GM18502 (cell line): ENCODE data around the gene SLC41A1.

ENCODE experiments used
- ATAC-seq: cut with Tn5 transposase; IDR thresholded peaks from one replicate; pipeline ENCODE4 v1.9.1; 2021; ENCODE audit warnings: mild to moderate bottlenecking; ENCODE audit not compliant: unreplicated experiment, poor library complexity

Gene SLC41A1

DNA sequence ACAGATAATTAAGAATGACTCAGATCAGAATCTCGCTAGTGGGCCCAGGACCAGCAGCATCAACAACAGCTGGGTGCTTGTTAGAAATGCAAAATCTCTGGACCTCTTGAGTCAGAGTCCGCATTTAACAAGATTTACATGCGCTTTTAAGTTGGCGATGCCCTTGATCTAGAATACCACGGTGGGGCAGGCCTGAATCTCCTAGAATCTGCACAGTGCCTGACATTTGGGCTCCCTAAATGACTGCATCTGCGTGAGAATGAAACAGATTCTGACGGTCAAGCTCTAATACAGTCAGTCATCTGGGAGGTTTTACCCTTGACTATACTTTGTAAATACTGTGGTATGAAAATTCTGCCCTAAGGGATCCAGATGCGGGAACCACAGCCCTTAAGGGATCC, 20.5 kb downstream of the SLC41A1 start:
- peak; percentile 64 for ATAC-seq

DNA sequence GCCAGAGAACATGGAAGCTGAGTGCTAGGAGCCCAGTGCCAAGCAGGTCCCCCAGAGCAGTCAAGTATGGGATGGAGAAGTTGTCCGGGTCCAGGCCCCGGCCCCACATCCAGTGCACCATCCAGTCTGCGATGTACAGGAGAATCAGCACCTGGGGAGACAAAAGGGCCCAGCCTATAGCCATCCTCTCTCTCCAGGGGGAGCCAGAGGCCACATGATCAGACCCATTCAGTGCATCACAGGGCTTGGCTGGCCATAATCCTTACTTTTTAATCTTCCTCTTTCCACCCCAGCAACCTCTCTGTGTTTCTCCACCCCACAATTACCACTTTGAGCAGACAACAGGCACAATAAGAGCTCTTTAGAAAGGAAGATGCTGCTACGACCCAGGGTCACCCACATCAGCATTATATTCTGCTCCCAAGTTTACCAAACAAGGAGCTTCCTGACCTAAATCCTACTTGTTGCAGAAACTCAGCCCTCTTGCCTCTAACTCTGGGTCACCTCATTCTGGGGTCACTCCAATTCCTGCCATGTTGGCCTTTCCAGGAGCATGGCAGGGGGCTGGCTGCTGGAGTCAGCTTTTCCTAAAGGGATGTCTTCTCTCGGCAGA, 21.3 kb downstream of the SLC41A1 start:
- ATAC-seq: no peak

DNA sequence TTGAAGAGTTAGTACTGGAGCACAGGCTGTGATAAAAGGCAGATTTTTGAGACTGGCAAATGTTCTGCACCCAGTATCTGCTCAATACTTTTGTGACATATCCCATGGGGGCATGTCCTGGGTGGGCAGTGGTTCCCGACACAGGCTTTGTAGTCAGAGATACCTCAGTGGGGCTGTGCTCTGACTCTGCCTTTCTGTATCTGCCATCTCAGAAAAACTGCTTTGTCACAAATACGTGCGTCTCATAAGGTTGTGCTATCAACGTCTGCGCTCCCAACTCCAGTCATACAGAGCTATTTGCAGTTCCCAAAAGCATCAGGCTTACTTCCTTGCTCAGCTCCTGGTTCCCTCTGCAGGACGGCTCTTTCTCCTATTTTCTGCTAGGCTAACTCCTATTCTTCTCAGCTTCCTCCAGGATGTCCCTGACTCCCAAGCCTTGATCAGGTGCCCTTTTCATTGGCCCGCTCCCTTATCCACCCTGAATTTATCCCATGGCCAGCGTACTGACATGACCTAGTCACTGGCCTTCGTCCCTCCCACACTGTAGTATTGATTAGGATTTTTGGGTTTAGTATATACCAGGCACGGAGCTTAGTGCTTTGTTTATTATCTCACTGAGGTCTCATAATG, 25.6 kb downstream of the SLC41A1 start:
- no peak for ATAC-seq

DNA sequence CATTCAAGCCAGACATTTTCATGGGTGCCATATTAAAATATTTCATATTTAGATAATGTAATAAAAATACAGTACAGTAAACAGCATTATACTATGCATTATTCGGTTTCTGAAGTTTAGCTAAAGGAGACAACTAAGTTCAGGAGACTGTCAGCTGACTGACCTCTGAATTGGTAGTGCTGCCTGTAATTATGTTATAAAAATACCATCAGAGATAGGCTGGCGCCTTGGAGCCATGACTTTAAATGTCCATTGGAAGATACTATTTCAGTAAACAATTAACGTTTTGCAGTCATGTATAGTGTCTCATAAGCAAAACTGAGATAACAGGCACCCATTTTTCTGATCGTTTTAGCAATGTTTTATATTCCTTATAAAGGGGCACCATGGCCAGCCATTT, 26.4 kb downstream of the SLC41A1 start:
- no peak for ATAC-seq

GRCh38 chr1:205785446-205785845, 27.6 kb downstream of the SLC41A1 start:
- ATAC-seq: no peak

GRCh38 chr1:205783904-205784303, 29.1 kb downstream of the SLC41A1 start:
- no peak for ATAC-seq

DNA sequence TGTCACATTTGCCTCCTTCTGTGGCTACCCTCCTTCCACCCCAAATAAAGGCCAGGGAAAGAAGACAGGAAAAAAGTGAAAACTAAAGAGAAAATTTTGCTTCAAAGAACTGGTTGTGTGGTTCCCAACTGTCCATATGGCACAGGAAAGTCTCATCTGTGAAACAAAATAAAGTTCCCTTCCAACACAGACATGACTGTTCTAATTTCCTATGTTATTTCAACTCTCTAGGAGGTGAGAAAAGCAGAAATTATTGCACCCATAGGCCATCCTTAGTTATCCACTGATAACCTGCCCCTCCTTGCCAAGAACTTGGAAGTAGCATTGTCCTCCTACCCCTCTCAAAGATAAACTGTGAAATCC, 29.6 kb downstream of the SLC41A1 start:
- ATAC-seq: no peak

GRCh38 chr1:205782627-205783432, 30.2 kb downstream of the SLC41A1 start:
- ATAC-seq: no peak

DNA sequence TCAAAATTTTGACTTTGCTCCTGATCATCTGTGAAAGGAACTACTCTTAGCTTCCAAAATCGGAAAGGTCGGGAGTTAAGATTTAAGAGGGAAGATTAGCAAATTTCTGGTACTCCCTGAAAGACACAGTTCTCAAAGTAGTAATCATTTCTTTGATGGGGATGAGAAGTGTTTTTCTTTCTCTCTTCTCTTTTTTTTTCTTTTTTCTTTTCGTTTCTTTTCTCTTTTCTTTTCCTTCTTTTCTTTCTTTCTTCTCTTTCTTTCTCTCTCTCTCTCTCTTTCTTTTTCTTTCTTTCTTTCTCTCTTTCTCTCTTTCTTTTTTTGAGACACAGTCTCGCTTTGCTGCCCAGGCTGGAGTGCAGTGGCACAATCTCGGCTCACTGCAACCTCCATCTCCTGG, 32.7 kb downstream of the SLC41A1 start:
- no peak for ATAC-seq

GRCh38 chr1:205777994-205778393, 35.0 kb downstream of the SLC41A1 start:
- ATAC-seq: no peak

DNA sequence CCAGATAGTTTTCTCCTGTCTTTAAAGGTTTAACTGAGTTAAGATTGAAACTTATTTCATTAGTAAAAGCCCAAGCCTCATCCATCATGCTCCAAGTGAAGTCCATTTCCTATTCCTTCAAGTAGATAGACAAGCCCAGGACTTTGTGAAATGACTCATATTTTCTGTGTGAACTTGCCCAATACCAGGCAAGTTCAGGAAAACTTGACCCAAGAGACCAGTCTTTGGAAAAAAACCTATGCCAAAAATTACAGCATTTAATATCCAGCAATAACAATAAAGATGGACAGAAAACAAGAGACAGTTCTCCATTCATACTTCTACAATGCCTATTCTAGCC, 37.3 kb downstream of the SLC41A1 start:
- no peak for ATAC-seq

- peak; percentile 84 for ATAC-seq
Observed at GRCh38 chr1:205775015-205775716, 37.8 kb downstream of the SLC41A1 start, which contains the start of gene RAB29. TSS of gene RAB29 (minus strand) at chr1:205775482. CDS start at chr1:205774956, 526 bp downstream.

DNA sequence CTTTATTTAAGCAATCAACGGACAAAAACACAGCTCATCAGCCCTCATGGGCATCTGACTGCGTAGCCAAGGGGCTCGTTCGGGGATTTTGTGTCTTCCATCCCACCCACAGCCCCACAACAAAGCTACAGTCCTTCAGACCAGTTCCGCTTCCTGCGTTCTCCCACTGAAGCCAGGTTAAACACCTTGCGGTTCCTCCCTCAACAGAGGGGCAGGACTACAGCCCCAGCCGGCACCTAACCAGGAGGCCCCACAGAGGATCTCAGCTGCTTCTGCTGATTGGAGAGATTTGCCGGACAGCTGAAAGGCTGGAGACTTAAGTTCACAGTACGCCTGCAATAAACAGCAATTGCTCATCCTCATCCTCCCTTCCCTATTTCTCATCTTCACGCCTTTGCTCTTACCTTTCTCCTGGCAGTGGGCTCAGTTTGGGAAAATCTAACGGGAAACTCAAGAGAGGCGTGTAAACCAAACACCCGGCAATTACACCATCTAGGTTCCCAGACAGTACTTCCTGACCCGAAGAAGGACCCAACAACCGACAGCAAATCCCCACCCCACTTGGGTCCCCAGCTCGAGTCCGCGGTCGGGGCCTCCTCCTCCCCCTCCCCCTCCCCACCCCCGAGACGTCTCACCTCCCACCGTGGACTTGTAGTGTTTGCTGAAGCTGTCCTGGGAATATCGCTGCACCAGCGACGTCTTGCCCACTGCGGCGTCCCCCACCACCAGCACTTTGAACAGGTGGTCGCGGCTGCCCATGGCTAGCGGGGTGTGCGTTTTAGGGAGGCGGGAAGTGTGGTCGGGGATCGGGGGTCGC, 38.6 kb downstream of the SLC41A1 start:
- ATAC-seq: peak; percentile 40

- ATAC-seq: no peak
Observed at GRCh38 chr1:205772607-205773032, 40.4 kb downstream of the SLC41A1 start.

DNA sequence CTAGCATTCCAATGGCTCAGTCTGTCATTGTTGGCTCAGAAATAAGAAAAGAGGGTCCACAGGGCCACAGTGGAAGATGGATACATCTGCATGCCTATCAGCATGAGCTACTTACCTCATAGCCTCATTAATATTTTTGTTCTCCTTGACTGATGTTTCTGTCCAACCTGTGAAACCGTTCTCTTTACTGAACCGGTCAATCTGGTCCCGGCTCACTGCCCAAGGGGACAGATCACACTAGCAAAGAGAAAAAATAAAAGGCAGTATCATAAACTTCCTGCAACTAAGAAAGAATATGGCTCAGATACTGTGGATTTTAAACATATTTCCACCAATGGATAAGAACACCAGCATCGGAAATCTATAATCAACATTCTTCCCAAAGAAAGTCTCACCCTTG, 42.4 kb downstream of the SLC41A1 start:
- no peak for ATAC-seq

- no peak for ATAC-seq
Observed at GRCh38 chr1:205769641-205770365, 43.2 kb downstream of the SLC41A1 start.

- no peak for ATAC-seq
Observed at GRCh38 chr1:205767248-205767647, 45.8 kb downstream of the SLC41A1 start.

- ATAC-seq: no peak
Observed at GRCh38 chr1:205766570-205766969, 46.4 kb downstream of the SLC41A1 start.

DNA sequence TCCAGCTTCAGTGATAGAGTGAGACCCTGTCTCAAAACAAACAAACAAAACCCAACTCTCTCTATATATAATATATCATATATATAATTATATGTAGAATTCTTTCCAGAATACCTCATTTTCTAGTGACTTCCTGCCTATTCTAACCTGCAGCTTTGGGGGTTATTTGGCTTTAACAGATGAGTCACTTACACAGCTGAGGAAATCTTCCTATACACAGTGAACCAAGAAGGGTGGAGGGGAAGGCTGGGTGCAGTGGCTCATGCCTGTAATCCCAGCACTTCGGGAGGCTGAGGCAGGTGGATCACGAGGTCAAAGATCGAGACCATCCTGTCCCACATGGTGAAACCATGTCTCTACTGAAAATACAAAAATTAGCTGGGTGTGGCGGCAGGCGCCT, 47.0 kb downstream of the SLC41A1 start:
- no peak for ATAC-seq
